CD4-positive, alpha-beta T cell (primary cell): Measurements from ENCODE around the gene HSPA4. TPM values are rescaled to one million over a fixed set of nuclear protein-coding genes. Genes with fewer than 3 reads are reported as not detected.

Experiments
- ATAC-seq: fragments of 200-7000 bp; cut with Tn5 transposase; one replicate; pipeline ENCODE4 v1.10.0; 2022; ENCODE audit warnings: mild to moderate bottlenecking; ENCODE audit not compliant: poor library complexity
- CTCF ChIA-PET: fragments of 350-600 bp; sonication (Branson Sonifier 250); formaldehyde crosslinking; loops from one replicate; lab custom pipeline; 2021; ENCODE audit warnings: antibody characterized with exemption, inconsistent platforms; lab: Charles Lee
- POLR2A ChIA-PET: fragments of 350-600 bp; sonication (Branson Sonifier 250); formaldehyde crosslinking; loops from one replicate; lab custom pipeline; 2021; ENCODE audit warnings: antibody characterized with exemption, inconsistent platforms; lab: Charles Lee
- DNase-seq, 14 experiments: peaks; one replicate each; pipeline ENCODE4 v3.0.0-alpha.2; 2013 to 2020; ENCODE audit warnings: mixed read lengths in 2 of 14
- H3K27ac ChIP-seq, 2 donors: one replicate each; pipeline versions ENCODE4 v1.5.1 to v1.7.0; 2013; ENCODE audit warnings: low read length in 2 of 2, low read depth in 1 of 2, mild to moderate bottlenecking in 1 of 2
- H3K27me3 ChIP-seq, 2 experiments: 1 replicate in 1 of 2; 2 replicates in 1 of 2; pipeline versions ENCODE4 v1.6.1 to v1.7.0; 2013; ENCODE audit warnings: low read length in 2 of 2, control low read depth in 1 of 2, mild to moderate bottlenecking in 1 of 2, moderate library complexity in 1 of 2; ENCODE audit not compliant: insufficient read depth in 2 of 2, control insufficient read depth in 1 of 2
- H3K36me3 ChIP-seq: one replicate; pipeline ENCODE4 v1.6.1; 2013; ENCODE audit warnings: low read length, control low read depth; ENCODE audit not compliant: insufficient read depth
- H3K4me1 ChIP-seq: one replicate; pipeline ENCODE4 v1.6.1; 2013; ENCODE audit warnings: low read length, control low read depth; ENCODE audit not compliant: insufficient read depth
- H3K4me3 ChIP-seq: one replicate; pipeline ENCODE4 v1.5.1; 2013; ENCODE audit warnings: mild to moderate bottlenecking, low read length, moderate library complexity
- H3K9me3 ChIP-seq, 2 experiments: 1 replicate in 1 of 2; 2 replicates in 1 of 2; pipeline versions ENCODE4 v1.6.1 to v1.7.0; 2013; ENCODE audit warnings: low read length in 2 of 2, mild to moderate bottlenecking in 2 of 2, control low read depth in 1 of 2, moderate library complexity in 1 of 2; ENCODE audit not compliant: control insufficient read depth in 1 of 2, insufficient read depth in 1 of 2
- H3K27ac Mint-ChIP-seq: one replicate; pipeline ENCODE4 v1.8.0; 2020; ENCODE audit warnings: mixed read lengths
- H3K27me3 Mint-ChIP-seq: one replicate; pipeline ENCODE4 v1.8.0; 2021; ENCODE audit warnings: mixed read lengths
- H3K36me3 Mint-ChIP-seq: one replicate; pipeline ENCODE4 v1.8.0; 2021; ENCODE audit warnings: low read depth, mixed read lengths
- H3K4me1 Mint-ChIP-seq: one replicate; pipeline ENCODE4 v1.8.0; 2021; ENCODE audit warnings: low read depth, mixed read lengths
- H3K4me3 Mint-ChIP-seq: one replicate; pipeline ENCODE4 v1.8.0; 2020; ENCODE audit warnings: mild to moderate bottlenecking, mixed read lengths
- H3K9me3 Mint-ChIP-seq: one replicate; pipeline ENCODE4 v1.8.0; 2020; ENCODE audit warnings: mixed read lengths
- intact Hi-C, 2 experiments: fragments of 100-400 bp; cut with DNase I in 1 of 2; cut with micrococcal nuclease in 1 of 2; formaldehyde crosslinking; loops; one replicate each; pipeline versions ENCODE4 v1.15.1 to v1.9.0; 2023 to 2025; cut with DNase I, micrococcal nuclease
- total RNA-seq, 174 experiments: library from RNA in 2 of 174; stranded (reverse) in 2 of 174; gene quantifications; one replicate each; pipeline ENCODE4 v1.2.3 and lab custom pipeline; 2021 to 2026
- TF ChIP-seq, protein P1 (sequence below): fragments of 200-600 bp; IDR thresholded peaks from one replicate; pipeline ENCODE4 v1.8.0; 2022; ENCODE audit warnings: antibody characterized with exemption, mild to moderate bottlenecking

The HSPA4 gene
- total RNA-seq, 2 experiments from 2014 or later: 42.2 to 44.7 TPM

DNA sequence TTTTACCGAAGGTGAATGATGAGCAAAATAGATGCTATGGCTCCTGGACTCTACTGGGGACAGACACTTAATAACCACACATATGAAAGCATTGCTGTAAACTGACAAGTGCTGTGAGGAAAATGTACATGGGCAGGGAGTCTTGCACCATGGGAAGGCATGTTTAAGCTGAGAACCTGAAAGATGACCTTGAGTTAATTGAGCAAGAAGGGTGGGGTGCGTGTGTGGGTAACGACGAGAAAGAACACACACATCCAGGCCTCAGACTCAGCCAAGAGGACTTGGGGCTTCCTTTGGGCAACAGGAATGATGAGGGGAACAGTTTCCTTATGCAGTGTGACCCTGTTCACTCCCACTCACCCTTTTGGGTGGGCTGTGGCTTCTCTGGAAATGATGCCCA is 73.1 kb downstream of the HSPA4 start:
- ChIA-PET POLR2A (no interaction called here), CTCF (no interaction called here)
- Mint-ChIP-seq H3K9me3 (no peaks in the 10 kb centered on the region), H3K4me1 (no peaks in the 10 kb centered on the region), H3K27me3 (no peaks in the 10 kb centered on the region), H3K27ac (no peak overlapping the region), H3K4me3 (no peak overlapping the region), H3K36me3 (no peaks in the 10 kb centered on the region)
- DNase-seq: no peak
- H3K9me3 ChIP-seq: no peaks in the 10 kb centered on the region
- TF ChIP-seq, protein P1, sequence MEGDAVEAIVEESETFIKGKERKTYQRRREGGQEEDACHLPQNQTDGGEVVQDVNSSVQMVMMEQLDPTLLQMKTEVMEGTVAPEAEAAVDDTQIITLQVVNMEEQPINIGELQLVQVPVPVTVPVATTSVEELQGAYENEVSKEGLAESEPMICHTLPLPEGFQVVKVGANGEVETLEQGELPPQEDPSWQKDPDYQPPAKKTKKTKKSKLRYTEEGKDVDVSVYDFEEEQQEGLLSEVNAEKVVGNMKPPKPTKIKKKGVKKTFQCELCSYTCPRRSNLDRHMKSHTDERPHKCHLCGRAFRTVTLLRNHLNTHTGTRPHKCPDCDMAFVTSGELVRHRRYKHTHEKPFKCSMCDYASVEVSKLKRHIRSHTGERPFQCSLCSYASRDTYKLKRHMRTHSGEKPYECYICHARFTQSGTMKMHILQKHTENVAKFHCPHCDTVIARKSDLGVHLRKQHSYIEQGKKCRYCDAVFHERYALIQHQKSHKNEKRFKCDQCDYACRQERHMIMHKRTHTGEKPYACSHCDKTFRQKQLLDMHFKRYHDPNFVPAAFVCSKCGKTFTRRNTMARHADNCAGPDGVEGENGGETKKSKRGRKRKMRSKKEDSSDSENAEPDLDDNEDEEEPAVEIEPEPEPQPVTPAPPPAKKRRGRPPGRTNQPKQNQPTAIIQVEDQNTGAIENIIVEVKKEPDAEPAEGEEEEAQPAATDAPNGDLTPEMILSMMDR: no peak
- H3K4me1 ChIP-seq: no peaks in the 10 kb centered on the region
- intact Hi-C loops: no loop called here
- no peaks in the 10 kb centered on the region for H3K27me3 ChIP-seq
- H3K4me3 ChIP-seq: no peak overlapping the region
- ATAC-seq: no peak
- no peaks in the 10 kb centered on the region for H3K36me3 ChIP-seq
- H3K27ac ChIP-seq: no peak overlapping the region

GRCh38 chr5:133128066-133128465 is 76.3 kb downstream of the HSPA4 start:
- no peaks in the 10 kb centered on the region for H3K4me1 ChIP-seq
- no peak for ATAC-seq

GRCh38 chr5:133129289-133129688 is 77.5 kb downstream of the HSPA4 start:
- Mint-ChIP-seq H3K27ac (no peak overlapping the region), H3K4me3 (no peak overlapping the region), H3K9me3 (no peaks in the 10 kb centered on the region), H3K27me3 (no peaks in the 10 kb centered on the region), H3K4me1 (no peaks in the 10 kb centered on the region), H3K36me3 (no peaks in the 10 kb centered on the region)
- Histone ChIP-seq H3K9me3 (no peaks in the 10 kb centered on the region), H3K4me1 (no peaks in the 10 kb centered on the region), H3K27ac (no peak overlapping the region), H3K4me3 (no peak overlapping the region), H3K36me3 (no peaks in the 10 kb centered on the region), H3K27me3 (no peaks in the 10 kb centered on the region)
- no peak for DNase-seq
- ChIA-PET CTCF (no interaction called here), POLR2A (no interaction called here)
- intact Hi-C loops: no loop called here
- no peak for ATAC-seq
- TF ChIP-seq, protein P1: no peak

More at GRCh38 chr5:133128066-133128465, 76.3 kb downstream of the HSPA4 start:
- Histone ChIP-seq H3K9me3 (no peaks in the 10 kb centered on the region), H3K36me3 (no peaks in the 10 kb centered on the region), H3K27ac (no peak overlapping the region), H3K27me3 (no peaks in the 10 kb centered on the region), H3K4me3 (no peak overlapping the region)
- DNase-seq: no peak
- Mint-ChIP-seq H3K9me3 (no peaks in the 10 kb centered on the region), H3K27ac (no peak overlapping the region), H3K4me3 (no peak overlapping the region), H3K4me1 (no peaks in the 10 kb centered on the region), H3K27me3 (no peaks in the 10 kb centered on the region), H3K36me3 (no peaks in the 10 kb centered on the region)
- ChIA-PET CTCF (no interaction called here), POLR2A (no interaction called here)
- intact Hi-C loops: no loop called here
- TF ChIP-seq, protein P1: no peak
